Measurements from ENCODE around the gene SNN.

- TF ChIP-seq EZH2 (IDR thresholded peaks at IDR 0.05; ENCODE audit: insufficient read depth, poor library complexity, severe bottlenecking) (no peak), EZH2phosphoT487 (IDR thresholded peaks at IDR 0.05; ENCODE audit: insufficient read depth, low read depth) (no peak)
Measured at GRCh38 chr16:11691235-11691634, 23.0 kb downstream of the SNN start.

All from GM23248 (cell line).